Natural killer cell treated with Interleukin-12 subunit alpha and Interleukin-12 subunit beta and Interleukin-15 and Interleukin-18, amount 100 ng/mL, for 72 hours (primary cell): ENCODE measurements around the gene UTF1. TPM values are rescaled to one million over a fixed set of nuclear protein-coding genes. Genes with fewer than 3 reads are reported as not detected.

Experiments used
- ATAC-seq, 2 donors: fragments of 150-1000 bp; cut with Tn5 transposase in 1 of 2; sonication (Bioruptor Pico), chemical (Tn5 transposase) in 1 of 2; 2 replicates each; pipeline ENCODE4 v1.10.0; 2021
- DNase-seq: peaks from one replicate; pipeline ENCODE4 v3.0.0; 2022; ENCODE audit warnings: low spot score
- H3K27ac Mint-ChIP-seq, 2 donors: 1 replicate in 1 of 2; 2 replicates in 1 of 2; pipeline ENCODE4 v1.8.0; 2022; ENCODE audit warnings: mixed read lengths in 2 of 2, mild to moderate bottlenecking in 1 of 2, moderate library complexity in 1 of 2
- H3K27me3 Mint-ChIP-seq, 2 donors: 1 replicate in 1 of 2; 2 replicates in 1 of 2; pipeline ENCODE4 v1.8.0; 2022; ENCODE audit warnings: mixed read lengths in 2 of 2
- H3K36me3 Mint-ChIP-seq: one replicate; pipeline ENCODE4 v1.8.0; 2022; ENCODE audit warnings: mixed read lengths
- H3K4me1 Mint-ChIP-seq, 2 donors: 1 replicate in 1 of 2; 2 replicates in 1 of 2; pipeline ENCODE4 v1.8.0; 2022; ENCODE audit warnings: low read depth in 2 of 2, mixed read lengths in 2 of 2, mild to moderate bottlenecking in 1 of 2
- H3K4me3 Mint-ChIP-seq: one replicate; pipeline ENCODE4 v1.8.0; 2022; ENCODE audit warnings: mixed read lengths
- H3K9me3 Mint-ChIP-seq: 2 replicates; pipeline ENCODE4 v1.8.0; 2022; ENCODE audit warnings: mixed read lengths
- total RNA-seq, 2 donors: library from RNA; stranded (reverse); gene quantifications; one replicate each; pipeline ENCODE4 v1.2.3, GENCODE V29; 2022

UTF1 gene
- total RNA-seq, 2 donors from 2014 or later = not detected

GRCh38 chr10:133199992-133200611 is 29.9 kb upstream of the UTF1 start:
- H3K36me3 Mint-ChIP-seq = no peaks in the 10 kb centered on the region
- no peaks in the 10 kb centered on the region for H3K4me1 Mint-ChIP-seq
- H3K4me3 Mint-ChIP-seq = no peak overlapping the region
- DNase-seq (no peak), ATAC-seq (no peak)
- H3K27me3 Mint-ChIP-seq = no peaks in the 10 kb centered on the region
- no peaks in the 10 kb centered on the region for H3K9me3 Mint-ChIP-seq
- no peak overlapping the region for H3K27ac Mint-ChIP-seq

DNA sequence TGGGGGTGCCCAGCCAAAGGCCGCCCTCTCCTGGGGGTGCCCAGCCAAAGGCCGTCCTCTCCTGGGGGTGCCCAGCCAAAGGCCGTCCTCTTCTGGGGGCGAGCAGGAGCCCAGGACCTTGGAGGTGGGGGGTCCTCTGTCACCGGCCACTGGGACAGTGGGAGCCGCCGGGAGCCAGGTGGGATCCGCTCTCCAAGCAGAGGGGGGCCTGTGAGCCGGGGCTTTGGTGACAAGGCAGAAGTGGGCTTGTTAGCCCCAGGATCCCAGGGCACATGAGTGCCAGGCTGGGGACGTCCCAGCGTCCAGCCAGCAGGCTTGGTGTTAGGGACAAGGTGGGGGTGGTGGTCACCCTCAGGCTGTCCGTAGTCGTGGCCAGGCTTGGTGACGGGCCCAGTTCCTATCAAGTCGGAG is 29.4 kb upstream of the UTF1 start:
- Mint-ChIP-seq H3K4me3 (no peak overlapping the region), H3K27me3 (no peaks in the 10 kb centered on the region), H3K36me3 (no peaks in the 10 kb centered on the region), H3K4me1 (no peaks in the 10 kb centered on the region), H3K27ac (no peak overlapping the region), H3K9me3 (no peaks in the 10 kb centered on the region)
- DNase-seq (no peak), ATAC-seq (no peak)

DNA sequence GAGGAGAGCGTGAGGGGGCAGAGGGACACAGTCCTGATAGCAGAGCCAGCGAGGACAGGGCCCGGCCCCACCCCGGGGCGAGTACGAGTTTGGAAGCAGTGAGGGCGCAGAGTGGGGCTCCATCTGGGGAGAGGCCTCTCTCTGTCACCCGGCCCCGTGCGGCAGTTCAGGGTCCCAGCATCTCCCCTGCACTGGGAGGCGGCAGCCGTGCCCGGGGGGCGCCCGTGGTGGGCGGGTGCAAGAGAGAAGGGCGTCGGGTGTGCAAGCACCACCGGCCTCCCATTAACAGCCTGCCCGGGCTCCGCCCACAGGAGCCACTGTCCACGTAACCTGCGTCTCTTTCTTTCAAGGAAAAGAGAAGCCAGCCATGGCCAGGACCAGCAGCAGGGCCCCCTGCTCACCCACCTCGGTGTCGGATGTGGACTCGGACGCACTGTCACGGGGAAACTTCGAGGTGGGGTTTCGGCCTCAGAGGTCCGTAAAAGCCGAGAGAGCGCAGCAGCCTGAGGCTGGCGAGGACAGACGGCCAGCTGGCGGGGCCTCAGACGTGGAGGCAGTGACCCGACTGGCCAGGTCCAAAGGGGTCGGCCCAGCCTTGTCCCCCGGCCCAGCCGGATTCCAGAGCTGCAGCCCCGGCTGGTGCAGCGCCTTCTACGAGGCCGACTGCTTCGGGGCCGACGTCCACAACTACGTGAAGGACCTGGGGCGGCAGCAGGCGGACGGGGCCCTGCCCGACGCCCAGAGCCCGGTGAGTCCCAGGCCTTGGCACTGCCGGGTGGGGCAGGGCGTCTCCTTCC is 28.7 kb upstream of the UTF1 start:
- no peaks in the 10 kb centered on the region for H3K4me1 Mint-ChIP-seq
- no peak for DNase-seq
- H3K27ac Mint-ChIP-seq = no peak overlapping the region
- no peak overlapping the region for H3K4me3 Mint-ChIP-seq
- H3K9me3 Mint-ChIP-seq = no peaks in the 10 kb centered on the region
- no peaks in the 10 kb centered on the region for H3K36me3 Mint-ChIP-seq
- no peak for ATAC-seq
- no peaks in the 10 kb centered on the region for H3K27me3 Mint-ChIP-seq

DNA sequence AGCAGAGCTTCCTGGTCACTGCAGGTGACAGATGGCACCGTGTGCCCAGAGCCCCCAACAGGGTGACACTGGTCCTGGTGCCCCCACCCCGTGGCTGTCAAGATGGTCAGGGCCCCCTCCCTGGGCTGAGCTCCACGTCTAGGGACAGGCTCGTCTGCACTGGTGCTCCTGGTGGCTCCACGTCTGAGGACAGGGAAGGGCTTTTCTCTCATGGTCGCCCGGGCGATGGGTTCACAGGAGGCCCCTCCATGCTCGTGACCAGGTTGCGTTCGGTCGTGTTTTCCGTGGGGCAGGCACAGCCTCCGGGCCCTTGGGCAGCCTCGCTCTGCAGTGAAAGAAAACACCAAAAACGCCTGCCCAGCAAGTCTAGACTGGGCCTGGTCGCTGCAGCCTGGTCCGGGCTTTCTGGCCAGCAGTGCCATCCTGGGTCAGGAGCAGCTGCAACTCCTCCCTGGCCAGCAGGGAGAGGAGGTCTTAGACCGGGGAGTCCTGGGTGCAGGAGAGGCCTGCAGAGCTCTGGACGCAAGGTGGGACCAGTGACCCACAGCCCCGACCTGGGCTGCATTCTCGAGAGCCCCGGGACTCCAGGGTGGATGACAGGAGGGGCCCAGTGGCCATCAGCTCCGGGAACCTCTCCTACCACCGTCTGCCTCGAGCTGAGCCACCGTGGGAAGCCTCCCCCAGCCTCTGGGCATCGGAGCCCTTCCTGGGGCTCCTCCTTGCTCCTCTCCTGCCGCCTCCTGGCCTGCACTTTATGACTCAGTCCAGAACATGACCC is 27.9 kb upstream of the UTF1 start:
- ATAC-seq = no peak
- Mint-ChIP-seq H3K9me3 (no peaks in the 10 kb centered on the region), H3K27ac (no peak overlapping the region), H3K4me3 (no peak overlapping the region), H3K27me3 (no peaks in the 10 kb centered on the region), H3K36me3 (no peaks in the 10 kb centered on the region), H3K4me1 (no peaks in the 10 kb centered on the region)
- no peak for DNase-seq

GRCh38 chr10:133202778-133203651 is 27.0 kb upstream of the UTF1 start:
- H3K27ac Mint-ChIP-seq = no peak overlapping the region
- DNase-seq = no peak
- H3K4me3 Mint-ChIP-seq = no peak overlapping the region
- H3K36me3 Mint-ChIP-seq = no peaks in the 10 kb centered on the region
- no peaks in the 10 kb centered on the region for H3K9me3 Mint-ChIP-seq
- H3K27me3 Mint-ChIP-seq = no peaks in the 10 kb centered on the region
- ATAC-seq = no peak
- no peaks in the 10 kb centered on the region for H3K4me1 Mint-ChIP-seq

DNA sequence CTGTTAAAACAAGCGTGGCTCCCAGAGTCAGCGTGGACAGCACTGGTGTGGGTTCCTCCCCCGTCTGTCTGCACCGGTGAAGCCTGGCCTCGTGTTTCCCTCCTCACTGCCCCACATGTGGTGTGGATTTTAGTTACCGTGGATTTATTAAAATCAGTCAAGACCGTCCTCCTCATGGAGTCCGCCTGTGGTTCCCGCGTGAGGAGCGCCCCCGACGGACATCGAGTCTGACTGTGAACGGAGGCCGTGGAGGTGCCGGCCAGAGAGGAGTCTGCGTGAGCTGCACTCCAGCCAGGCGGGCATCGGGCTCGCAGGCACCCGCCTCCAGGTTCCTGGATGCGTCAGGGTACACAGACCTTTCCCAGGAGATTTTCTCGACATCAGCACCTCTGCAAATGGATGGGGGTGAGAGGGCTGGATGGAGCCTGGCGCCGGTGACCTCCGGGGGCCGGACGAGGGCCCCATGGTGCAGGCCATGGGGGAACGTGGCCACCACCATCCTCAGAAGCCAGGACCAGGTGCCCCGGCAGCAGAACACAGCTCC is 26.3 kb upstream of the UTF1 start:
- no peak for ATAC-seq
- no peak for DNase-seq
- no peaks in the 10 kb centered on the region for H3K27me3 Mint-ChIP-seq
- H3K27ac Mint-ChIP-seq = no peak overlapping the region
- no peaks in the 10 kb centered on the region for H3K36me3 Mint-ChIP-seq
- no peaks in the 10 kb centered on the region for H3K9me3 Mint-ChIP-seq
- no peak overlapping the region for H3K4me3 Mint-ChIP-seq
- no peaks in the 10 kb centered on the region for H3K4me1 Mint-ChIP-seq

DNA sequence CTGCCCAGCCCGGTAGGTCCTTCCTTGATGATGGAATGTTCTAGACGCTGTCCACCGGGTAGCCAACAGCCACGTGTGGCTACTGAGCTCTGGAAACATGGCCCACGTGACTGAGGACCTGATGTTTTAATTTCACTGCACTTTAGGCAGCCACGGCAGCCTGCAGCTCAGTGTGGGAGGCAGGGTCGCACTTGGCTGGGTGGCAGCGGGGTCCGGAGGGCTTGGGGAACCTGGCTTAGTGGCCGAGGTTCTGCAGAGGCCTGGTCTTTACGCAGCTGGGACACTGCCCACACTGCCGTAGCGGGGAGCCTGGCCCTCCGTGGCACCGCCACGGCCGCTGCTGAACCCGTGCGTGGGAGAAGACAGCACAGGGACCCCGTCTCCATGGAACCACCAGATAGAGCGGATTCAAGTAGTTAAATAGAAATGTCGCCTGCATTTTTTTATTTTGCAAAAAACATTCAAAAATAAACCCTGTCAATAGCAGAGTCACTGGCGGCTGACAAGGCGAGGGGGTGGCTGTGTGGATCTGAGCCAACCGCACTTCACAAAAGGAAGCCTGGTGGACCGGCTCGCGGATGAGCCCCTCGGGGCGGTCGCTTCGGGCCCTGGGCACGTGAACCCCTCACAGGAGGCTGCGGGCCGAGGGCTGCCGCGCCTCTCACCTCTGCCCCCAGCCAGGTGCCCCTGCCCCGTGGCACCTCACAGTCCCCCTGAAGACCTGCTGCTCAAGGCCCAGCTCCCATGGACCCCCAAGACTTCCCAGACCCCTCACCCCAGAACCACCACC is 25.6 kb upstream of the UTF1 start:
- DNase-seq (no peak), ATAC-seq (no peak)
- Mint-ChIP-seq H3K27ac (no peak overlapping the region), H3K9me3 (no peaks in the 10 kb centered on the region), H3K27me3 (no peaks in the 10 kb centered on the region), H3K36me3 (no peaks in the 10 kb centered on the region), H3K4me1 (no peaks in the 10 kb centered on the region), H3K4me3 (no peak overlapping the region)

GRCh38 chr10:133205146-133205545 is 24.9 kb upstream of the UTF1 start:
- H3K27ac Mint-ChIP-seq = no peak overlapping the region
- ATAC-seq (no peak), DNase-seq (no peak)
- no peaks in the 10 kb centered on the region for H3K27me3 Mint-ChIP-seq
- H3K4me3 Mint-ChIP-seq = no peak overlapping the region
- H3K36me3 Mint-ChIP-seq = no peaks in the 10 kb centered on the region
- no peaks in the 10 kb centered on the region for H3K4me1 Mint-ChIP-seq
- H3K9me3 Mint-ChIP-seq = no peaks in the 10 kb centered on the region

DNA sequence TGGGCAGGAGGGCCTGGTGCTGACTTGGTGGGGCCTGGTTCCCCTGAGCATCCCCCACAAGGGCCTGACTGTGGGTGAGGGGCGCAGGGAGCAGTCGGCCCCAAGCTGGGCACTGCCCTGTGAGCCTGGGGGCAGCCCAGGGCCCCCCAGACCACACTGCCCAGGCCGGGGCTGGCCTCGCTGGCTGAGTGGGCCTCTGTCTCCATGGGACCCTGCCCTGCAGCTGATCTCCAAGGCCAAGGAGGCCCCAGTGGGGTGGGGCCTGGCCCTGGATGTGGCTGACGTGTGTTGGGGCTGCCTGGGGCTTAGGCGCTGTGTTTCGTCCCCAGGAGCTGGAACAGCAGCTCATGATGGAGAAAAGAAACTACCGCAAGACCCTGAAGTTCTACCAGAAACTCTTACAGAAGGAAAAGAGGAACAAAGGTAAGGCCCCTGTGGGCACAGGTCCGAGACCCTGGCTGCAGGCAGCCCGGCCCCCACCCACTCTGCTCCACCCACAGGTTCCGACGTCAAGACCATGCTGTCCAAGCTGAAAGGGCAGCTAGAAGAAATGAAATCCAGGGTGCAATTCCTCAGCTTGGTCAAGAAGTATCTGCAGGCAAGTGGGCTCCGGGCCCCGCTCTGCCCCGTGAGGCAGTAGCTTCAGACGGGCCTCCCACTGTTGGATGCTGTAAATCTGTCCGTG is 23.5 kb upstream of the UTF1 start:
- no peaks in the 10 kb centered on the region for H3K4me1 Mint-ChIP-seq
- H3K4me3 Mint-ChIP-seq = no peak overlapping the region
- ATAC-seq = no peak
- H3K27ac Mint-ChIP-seq = no peak overlapping the region
- no peaks in the 10 kb centered on the region for H3K36me3 Mint-ChIP-seq
- H3K27me3 Mint-ChIP-seq = no peaks in the 10 kb centered on the region
- no peak for DNase-seq
- H3K9me3 Mint-ChIP-seq = no peaks in the 10 kb centered on the region

DNA sequence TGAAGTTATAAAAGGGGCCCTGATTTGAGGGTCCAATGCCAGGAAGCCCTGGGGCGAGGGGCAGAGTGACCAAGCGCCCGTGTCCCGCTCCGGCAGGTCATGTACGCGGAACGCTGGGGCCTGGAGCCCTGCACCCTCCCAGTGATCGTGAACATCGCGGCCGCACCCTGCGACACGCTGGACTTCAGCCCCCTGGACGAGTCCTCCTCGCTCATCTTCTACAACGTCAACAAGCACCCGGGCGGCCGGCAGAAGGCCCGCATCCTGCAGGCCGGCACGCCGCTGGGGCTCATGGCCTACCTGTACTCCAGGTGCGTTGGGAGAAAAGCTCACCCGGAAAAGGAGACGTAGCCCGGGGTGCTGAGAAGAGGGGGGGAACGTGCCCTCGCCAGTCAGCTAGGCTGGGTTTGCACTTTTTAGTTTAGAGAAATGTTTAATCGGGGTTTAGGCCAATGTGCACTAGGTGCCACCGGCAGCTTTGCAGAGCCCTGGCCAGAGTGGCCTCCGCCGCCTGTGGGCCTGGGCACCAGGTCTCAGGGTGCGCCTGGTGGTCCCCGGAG is 22.9 kb upstream of the UTF1 start:
- Mint-ChIP-seq H3K4me3 (no peak overlapping the region), H3K9me3 (no peaks in the 10 kb centered on the region), H3K27ac (no peak overlapping the region), H3K4me1 (peaks cover 0 to 2% of the 10 kb centered on the region in 2 donors), H3K36me3 (no peaks in the 10 kb centered on the region), H3K27me3 (no peaks in the 10 kb centered on the region)
- DNase-seq (no peak), ATAC-seq (no peak)

DNA sequence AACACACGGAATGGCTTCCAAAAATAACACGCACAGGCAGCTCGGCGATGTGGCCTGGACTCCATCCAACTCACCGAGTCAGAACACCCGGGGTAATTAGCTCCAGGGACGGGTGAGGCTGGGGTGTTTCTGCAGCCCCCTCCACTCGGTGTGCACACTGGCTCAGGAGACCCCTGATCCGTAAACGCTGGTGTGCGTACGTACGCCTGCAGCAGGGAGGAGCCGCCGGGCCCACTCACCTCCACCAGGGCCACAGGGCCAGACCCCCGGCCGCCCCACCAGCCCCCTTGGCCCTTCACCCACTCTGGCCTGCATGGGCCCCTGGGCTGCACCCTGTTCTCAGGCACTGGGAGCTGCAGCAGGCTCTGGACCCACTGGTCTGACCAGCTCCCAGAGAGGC is 22.4 kb upstream of the UTF1 start:
- peaks cover 0 to 3% of the 10 kb centered on the region in 2 donors for H3K4me1 Mint-ChIP-seq
- ATAC-seq = no peak

GRCh38 chr10:133208466-133208865 is 21.6 kb upstream of the UTF1 start:
- Mint-ChIP-seq H3K9me3 (no peaks in the 10 kb centered on the region), H3K36me3 (no peaks in the 10 kb centered on the region), H3K4me3 (no peak overlapping the region), H3K27me3 (no peaks in the 10 kb centered on the region), H3K27ac (no peak overlapping the region), H3K4me1 (peaks cover 0 to 3% of the 10 kb centered on the region in 2 donors)
- ATAC-seq (no peak), DNase-seq (no peak)

More for the DNA sequence above, 22.4 kb upstream of the UTF1 start:
- no peaks in the 10 kb centered on the region for H3K36me3 Mint-ChIP-seq
- no peak for DNase-seq
- no peak overlapping the region for H3K4me3 Mint-ChIP-seq
- no peaks in the 10 kb centered on the region for H3K9me3 Mint-ChIP-seq
- H3K27me3 Mint-ChIP-seq = no peaks in the 10 kb centered on the region
- H3K27ac Mint-ChIP-seq = no peak overlapping the region
